Measurements from ENCODE around the gene VPS11. TPM values are rescaled to one million over a fixed set of nuclear protein-coding genes. Genes with fewer than 3 reads are reported as not detected.

VPS11 gene
- total and polyA plus RNA-seq, 2 donors from 2014 or later = 40.0 to 40.8 TPM

DNA sequence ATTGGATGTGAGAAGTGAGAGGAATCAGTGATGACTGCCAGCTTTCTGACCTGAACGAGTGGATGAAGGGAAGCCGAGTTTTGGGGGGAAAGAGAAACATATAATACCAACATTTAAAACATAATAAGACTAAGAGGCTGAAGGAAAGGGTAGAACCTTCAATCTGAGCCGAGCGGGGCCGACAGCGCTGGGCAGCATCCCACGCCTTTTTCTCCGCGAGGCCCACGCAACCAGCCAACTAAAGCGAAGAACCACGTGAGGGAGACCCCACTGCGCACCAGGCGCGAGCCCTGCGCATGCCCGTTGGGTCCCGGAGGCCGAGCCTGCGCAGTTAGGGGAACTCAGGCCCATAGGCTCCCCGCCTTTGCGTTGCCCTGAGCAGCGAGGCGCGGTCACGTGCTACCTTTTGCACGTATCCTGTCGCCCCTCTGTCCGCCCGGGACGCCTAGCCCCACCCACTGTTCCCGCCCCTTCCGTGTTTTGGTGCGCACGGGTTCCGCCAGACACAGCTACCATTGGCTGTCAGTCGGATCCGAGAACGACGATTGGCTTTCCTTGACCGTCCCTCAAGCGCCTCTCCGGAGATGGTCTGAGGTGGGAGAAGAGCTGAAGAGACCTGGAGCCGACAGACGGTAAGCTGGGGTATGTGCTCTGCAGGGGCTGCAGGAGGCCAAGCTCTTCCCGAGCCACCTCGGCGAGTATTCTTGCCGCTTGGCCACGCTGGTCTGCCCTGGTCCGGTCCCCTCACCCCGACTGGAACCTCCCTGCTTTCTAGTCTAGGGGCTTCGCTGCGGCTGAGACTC is 53.6 kb downstream of the VPS11 start, which contains the start of gene HINFP:
Gene HINFP (plus strand): TSS at position 573 of the 803 bp plus-strand sequence. CDS start 5,365 bp downstream, outside the sequence.
- peak; percentile 87 for FAIRE-seq
- Histone ChIP-seq H3K27me3 (ENCODE audit: control insufficient read depth, insufficient read depth, low read length) (no peaks in the 10 kb centered on the region), H3K9ac (ENCODE audit: low read length in 3 of 3) (peak within 1 kb of the TSS; percentile 69 to 97 (median 88)), H3K27ac (ENCODE audit: low read depth in 2 of 2, low read length in 2 of 2) (peak within 1 kb of the TSS; percentile 72 to 77), H3K4me1 (ENCODE audit: control insufficient read depth in 2 of 3, insufficient read depth in 2 of 3, low read depth in 1 of 3, low read length in 3 of 3) (peaks cover 2 to 15% (median 11%) of the 10 kb centered on the region in 3 donors), H3K9me3 (ENCODE audit: control insufficient read depth in 2 of 3, insufficient read depth in 1 of 3, low read length in 3 of 3) (no peaks in the 10 kb centered on the region), H3K4me3 (ENCODE audit: low read length in 3 of 3) (peak within 1 kb of the TSS; percentile 84 to 98 (median 96)), H3K36me3 (ENCODE audit: control insufficient read depth in 2 of 3, insufficient read depth in 3 of 3, low read length in 3 of 3) (peaks cover 2 to 7% (median 2%) of the 10 kb centered on the region in 3 donors)
- intact Hi-C loops (cut with DNase I) = no loop called here
- TF ChIP-seq, protein P1, sequence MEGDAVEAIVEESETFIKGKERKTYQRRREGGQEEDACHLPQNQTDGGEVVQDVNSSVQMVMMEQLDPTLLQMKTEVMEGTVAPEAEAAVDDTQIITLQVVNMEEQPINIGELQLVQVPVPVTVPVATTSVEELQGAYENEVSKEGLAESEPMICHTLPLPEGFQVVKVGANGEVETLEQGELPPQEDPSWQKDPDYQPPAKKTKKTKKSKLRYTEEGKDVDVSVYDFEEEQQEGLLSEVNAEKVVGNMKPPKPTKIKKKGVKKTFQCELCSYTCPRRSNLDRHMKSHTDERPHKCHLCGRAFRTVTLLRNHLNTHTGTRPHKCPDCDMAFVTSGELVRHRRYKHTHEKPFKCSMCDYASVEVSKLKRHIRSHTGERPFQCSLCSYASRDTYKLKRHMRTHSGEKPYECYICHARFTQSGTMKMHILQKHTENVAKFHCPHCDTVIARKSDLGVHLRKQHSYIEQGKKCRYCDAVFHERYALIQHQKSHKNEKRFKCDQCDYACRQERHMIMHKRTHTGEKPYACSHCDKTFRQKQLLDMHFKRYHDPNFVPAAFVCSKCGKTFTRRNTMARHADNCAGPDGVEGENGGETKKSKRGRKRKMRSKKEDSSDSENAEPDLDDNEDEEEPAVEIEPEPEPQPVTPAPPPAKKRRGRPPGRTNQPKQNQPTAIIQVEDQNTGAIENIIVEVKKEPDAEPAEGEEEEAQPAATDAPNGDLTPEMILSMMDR (IDR thresholded peaks at IDR 0.05; ENCODE audit: borderline replicate concordance, extremely low read depth, insufficient read depth) = no peak
- peak; percentile 99 to 100 (median 100) for DNase-seq

DNA sequence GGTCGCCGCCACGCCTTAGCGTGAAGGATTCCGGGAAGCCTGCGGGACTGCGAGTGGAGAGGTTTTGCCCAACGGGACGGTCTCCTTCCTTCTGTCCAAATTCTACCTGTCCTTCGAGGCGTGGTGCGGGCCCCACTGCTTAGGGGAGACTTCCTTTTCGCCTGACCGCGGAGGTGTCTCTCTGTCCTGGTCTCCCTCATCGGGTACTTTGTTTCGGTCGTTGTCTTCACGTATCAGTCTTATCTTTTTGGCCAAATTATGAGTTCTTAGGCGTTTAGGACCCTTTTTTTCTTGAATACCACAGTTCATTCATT is 54.1 kb downstream of the VPS11 start:
- peak overlapping the region; percentile 15 to 72 for H3K27ac ChIP-seq (ENCODE audit: low read depth in 2 of 2, low read length in 2 of 2)
- no peaks in the 10 kb centered on the region for H3K9me3 ChIP-seq (ENCODE audit: control insufficient read depth in 2 of 3, insufficient read depth in 1 of 3, low read length in 3 of 3)
- peaks cover 2 to 7% (median 2%) of the 10 kb centered on the region in 3 donors for H3K36me3 ChIP-seq (ENCODE audit: control insufficient read depth in 2 of 3, insufficient read depth in 3 of 3, low read length in 3 of 3)
- FAIRE-seq = no peak
- H3K4me1 ChIP-seq (ENCODE audit: control insufficient read depth in 2 of 3, insufficient read depth in 2 of 3, low read depth in 1 of 3, low read length in 3 of 3) = peaks cover 2 to 16% (median 11%) of the 10 kb centered on the region in 3 donors
- intact Hi-C loops (cut with DNase I) = no loop called here
- no peaks in the 10 kb centered on the region for H3K27me3 ChIP-seq (ENCODE audit: control insufficient read depth, insufficient read depth, low read length)
- H3K4me3 ChIP-seq (ENCODE audit: low read length in 3 of 3) = peak overlapping the region; percentile 84 to 98 (median 96)
- peak overlapping the region; percentile 53 to 69 (median 66) for H3K9ac ChIP-seq (ENCODE audit: low read length in 3 of 3)
- TF ChIP-seq, protein P1 (IDR thresholded peaks at IDR 0.05; ENCODE audit: borderline replicate concordance, extremely low read depth, insufficient read depth) = no peak
- DNase-seq = no peak

DNA sequence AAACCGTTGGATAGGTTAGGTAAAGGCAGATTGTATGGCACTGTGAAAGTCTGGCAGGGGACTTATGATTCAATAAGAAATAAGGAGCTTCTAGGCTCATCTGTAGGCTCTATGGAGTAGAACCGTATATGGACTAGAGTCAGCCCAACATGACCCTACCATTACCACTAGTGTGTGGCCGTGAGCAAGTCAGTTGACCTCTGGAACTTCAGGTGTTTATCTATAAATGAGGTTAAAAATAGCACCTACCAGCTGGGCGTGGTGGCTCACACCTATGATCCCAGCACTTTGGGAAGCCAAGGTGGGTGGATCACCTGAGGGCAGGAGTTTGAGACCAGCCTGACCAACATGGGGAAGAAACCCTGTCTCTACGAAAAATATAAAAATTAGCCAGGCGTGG is 58.2 kb downstream of the VPS11 start:
- no peak for FAIRE-seq
- Histone ChIP-seq H3K4me1 (ENCODE audit: control insufficient read depth in 2 of 3, insufficient read depth in 2 of 3, low read depth in 1 of 3, low read length in 3 of 3) (peaks cover 0 to 15% (median 6%) of the 10 kb centered on the region in 3 donors), H3K27ac (ENCODE audit: low read depth in 2 of 2, low read length in 2 of 2) (no peak overlapping the region), H3K9me3 (ENCODE audit: control insufficient read depth in 2 of 3, insufficient read depth in 1 of 3, low read length in 3 of 3) (no peaks in the 10 kb centered on the region), H3K9ac (ENCODE audit: low read length in 3 of 3) (no peak overlapping the region), H3K36me3 (ENCODE audit: control insufficient read depth in 2 of 3, insufficient read depth in 3 of 3, low read length in 3 of 3) (peaks cover 4 to 16% (median 11%) of the 10 kb centered on the region in 3 donors), H3K4me3 (ENCODE audit: low read length in 3 of 3) (no peak overlapping the region), H3K27me3 (ENCODE audit: control insufficient read depth, insufficient read depth, low read length) (no peaks in the 10 kb centered on the region)
- intact Hi-C loops (cut with DNase I) = no loop called here
- no peak for DNase-seq
- TF ChIP-seq, protein P1 (IDR thresholded peaks at IDR 0.05; ENCODE audit: borderline replicate concordance, extremely low read depth, insufficient read depth) = no peak

All from kidney (tissue), 14 donors.